ENCODE measurements around the gene FTH1. TPM values are rescaled to one million over a fixed set of nuclear protein-coding genes. Genes with fewer than 3 reads are reported as not detected.

The FTH1 gene
- total and polyA plus RNA-seq, 2 of the 13 experiments (the other 11 are each of a cell fraction or from before 2014, with no cell fraction given): 607 to 760 TPM

DNA sequence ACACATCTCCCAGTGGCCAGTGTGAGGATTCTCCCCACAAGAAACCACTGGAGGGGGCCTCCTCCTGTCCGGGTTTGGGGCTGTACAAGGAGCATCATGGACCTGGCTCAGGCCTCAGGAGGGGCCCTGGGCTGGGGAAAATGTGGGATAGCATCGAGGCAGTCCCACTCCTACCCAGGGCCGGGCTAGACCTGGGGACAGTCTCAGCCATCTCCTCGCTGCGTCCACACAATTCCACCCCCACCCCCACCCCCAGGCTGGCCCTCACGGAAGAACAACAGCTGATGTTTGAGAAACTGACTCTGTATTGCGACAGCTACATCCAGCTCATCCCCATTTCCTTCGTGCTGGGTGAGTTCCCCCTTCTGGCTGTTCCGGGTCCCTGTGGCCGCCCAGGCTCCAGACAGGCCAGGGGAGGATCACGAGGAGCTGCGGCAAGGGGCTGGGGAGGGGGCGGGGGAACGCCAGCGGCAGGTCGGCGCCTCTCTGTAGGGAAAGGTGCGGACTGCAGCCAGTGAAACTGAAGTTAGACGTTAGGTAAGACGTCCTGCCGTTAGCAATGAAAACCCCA is 12.5 kb downstream of the FTH1 start (continued):
- TF ChIP-seq, protein P1, sequence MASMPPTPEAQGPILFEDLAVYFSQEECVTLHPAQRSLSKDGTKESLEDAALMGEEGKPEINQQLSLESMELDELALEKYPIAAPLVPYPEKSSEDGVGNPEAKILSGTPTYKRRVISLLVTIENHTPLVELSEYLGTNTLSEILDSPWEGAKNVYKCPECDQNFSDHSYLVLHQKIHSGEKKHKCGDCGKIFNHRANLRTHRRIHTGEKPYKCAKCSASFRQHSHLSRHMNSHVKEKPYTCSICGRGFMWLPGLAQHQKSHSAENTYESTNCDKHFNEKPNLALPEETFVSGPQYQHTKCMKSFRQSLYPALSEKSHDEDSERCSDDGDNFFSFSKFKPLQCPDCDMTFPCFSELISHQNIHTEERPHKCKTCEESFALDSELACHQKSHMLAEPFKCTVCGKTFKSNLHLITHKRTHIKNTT (CRISPR knock-in tag; IDR thresholded peaks at IDR 0.05): no peak
- TF ChIP-seq, protein P2, sequence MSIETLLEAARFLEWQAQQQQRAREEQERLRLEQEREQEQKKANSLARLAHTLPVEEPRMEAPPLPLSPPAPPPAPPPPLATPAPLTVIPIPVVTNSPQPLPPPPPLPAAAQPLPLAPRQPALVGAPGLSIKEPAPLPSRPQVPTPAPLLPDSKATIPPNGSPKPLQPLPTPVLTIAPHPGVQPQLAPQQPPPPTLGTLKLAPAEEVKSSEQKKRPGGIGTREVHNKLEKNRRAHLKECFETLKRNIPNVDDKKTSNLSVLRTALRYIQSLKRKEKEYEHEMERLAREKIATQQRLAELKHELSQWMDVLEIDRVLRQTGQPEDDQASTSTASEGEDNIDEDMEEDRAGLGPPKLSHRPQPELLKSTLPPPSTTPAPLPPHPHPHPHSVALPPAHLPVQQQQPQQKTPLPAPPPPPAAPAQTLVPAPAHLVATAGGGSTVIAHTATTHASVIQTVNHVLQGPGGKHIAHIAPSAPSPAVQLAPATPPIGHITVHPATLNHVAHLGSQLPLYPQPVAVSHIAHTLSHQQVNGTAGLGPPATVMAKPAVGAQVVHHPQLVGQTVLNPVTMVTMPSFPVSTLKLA (IDR thresholded peaks at IDR 0.05): no peak
- TF ChIP-seq, protein P3, sequence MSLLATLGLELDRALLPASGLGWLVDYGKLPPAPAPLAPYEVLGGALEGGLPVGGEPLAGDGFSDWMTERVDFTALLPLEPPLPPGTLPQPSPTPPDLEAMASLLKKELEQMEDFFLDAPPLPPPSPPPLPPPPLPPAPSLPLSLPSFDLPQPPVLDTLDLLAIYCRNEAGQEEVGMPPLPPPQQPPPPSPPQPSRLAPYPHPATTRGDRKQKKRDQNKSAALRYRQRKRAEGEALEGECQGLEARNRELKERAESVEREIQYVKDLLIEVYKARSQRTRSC (CRISPR knock-in tag; IDR thresholded peaks at IDR 0.05; ENCODE audit: low read depth): no peak
- TF ChIP-seq ZC3H4 (CRISPR knock-in tag; IDR thresholded peaks at IDR 0.05; ENCODE audit: borderline replicate concordance) (no peak), CEBPB (IDR thresholded peaks at IDR 0.05; ENCODE audit: borderline replicate concordance, low read depth, low read length) (peak; percentile 76; the same call in 1 of the 2 replicates), GABPB1 (CRISPR knock-in tag; IDR thresholded peaks at IDR 0.05) (0 out of 2 replicates have a peak, but pooled peaks have one; percentile 31), MXD4 (CRISPR knock-in tag; IDR thresholded peaks at IDR 0.05) (no peak), TBL1XR1 (IDR thresholded peaks at IDR 0.05; ENCODE audit: borderline replicate concordance, low read length, partially characterized antibody) (no peak), FOXK1 (CRISPR knock-in tag; IDR thresholded peaks at IDR 0.05; ENCODE audit: borderline replicate concordance, low read depth) (no peak), ZNF432 (CRISPR knock-in tag; IDR thresholded peaks at IDR 0.05; ENCODE audit: borderline replicate concordance) (no peak), CEBPG (CRISPR knock-in tag; IDR thresholded peaks at IDR 0.05) (peak; percentile 70), RCOR2 (CRISPR knock-in tag; IDR thresholded peaks at IDR 0.05) (no peak), ZNF883 (CRISPR knock-in tag; IDR thresholded peaks at IDR 0.05; ENCODE audit: not compliant biosample characterization) (no peak), ZNF326 (CRISPR knock-in tag; IDR thresholded peaks at IDR 0.05; ENCODE audit: borderline replicate concordance) (no peak), STAG1 (CRISPR knock-in tag; IDR thresholded peaks at IDR 0.05) (no peak)
- TF ChIP-seq, protein P4, sequence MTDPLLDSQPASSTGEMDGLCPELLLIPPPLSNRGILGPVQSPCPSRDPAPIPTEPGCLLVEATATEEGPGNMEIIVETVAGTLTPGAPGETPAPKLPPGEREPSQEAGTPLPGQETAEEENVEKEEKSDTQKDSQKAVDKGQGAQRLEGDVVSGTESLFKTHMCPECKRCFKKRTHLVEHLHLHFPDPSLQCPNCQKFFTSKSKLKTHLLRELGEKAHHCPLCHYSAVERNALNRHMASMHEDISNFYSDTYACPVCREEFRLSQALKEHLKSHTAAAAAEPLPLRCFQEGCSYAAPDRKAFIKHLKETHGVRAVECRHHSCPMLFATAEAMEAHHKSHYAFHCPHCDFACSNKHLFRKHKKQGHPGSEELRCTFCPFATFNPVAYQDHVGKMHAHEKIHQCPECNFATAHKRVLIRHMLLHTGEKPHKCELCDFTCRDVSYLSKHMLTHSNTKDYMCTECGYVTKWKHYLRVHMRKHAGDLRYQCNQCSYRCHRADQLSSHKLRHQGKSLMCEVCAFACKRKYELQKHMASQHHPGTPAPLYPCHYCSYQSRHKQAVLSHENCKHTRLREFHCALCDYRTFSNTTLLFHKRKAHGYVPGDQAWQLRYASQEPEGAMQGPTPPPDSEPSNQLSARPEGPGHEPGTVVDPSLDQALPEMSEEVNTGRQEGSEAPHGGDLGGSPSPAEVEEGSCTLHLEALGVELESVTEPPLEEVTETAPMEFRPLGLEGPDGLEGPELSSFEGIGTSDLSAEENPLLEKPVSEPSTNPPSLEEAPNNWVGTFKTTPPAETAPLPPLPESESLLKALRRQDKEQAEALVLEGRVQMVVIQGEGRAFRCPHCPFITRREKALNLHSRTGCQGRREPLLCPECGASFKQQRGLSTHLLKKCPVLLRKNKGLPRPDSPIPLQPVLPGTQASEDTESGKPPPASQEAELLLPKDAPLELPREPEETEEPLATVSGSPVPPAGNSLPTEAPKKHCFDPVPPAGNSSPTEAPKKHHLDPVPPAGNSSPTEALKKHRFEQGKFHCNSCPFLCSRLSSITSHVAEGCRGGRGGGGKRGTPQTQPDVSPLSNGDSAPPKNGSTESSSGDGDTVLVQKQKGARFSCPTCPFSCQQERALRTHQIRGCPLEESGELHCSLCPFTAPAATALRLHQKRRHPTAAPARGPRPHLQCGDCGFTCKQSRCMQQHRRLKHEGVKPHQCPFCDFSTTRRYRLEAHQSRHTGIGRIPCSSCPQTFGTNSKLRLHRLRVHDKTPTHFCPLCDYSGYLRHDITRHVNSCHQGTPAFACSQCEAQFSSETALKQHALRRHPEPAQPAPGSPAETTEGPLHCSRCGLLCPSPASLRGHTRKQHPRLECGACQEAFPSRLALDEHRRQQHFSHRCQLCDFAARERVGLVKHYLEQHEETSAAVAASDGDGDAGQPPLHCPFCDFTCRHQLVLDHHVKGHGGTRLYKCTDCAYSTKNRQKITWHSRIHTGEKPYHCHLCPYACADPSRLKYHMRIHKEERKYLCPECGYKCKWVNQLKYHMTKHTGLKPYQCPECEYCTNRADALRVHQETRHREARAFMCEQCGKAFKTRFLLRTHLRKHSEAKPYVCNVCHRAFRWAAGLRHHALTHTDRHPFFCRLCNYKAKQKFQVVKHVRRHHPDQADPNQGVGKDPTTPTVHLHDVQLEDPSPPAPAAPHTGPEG (CRISPR knock-in tag; IDR thresholded peaks at IDR 0.05): no peak
- TF ChIP-seq, protein P5, sequence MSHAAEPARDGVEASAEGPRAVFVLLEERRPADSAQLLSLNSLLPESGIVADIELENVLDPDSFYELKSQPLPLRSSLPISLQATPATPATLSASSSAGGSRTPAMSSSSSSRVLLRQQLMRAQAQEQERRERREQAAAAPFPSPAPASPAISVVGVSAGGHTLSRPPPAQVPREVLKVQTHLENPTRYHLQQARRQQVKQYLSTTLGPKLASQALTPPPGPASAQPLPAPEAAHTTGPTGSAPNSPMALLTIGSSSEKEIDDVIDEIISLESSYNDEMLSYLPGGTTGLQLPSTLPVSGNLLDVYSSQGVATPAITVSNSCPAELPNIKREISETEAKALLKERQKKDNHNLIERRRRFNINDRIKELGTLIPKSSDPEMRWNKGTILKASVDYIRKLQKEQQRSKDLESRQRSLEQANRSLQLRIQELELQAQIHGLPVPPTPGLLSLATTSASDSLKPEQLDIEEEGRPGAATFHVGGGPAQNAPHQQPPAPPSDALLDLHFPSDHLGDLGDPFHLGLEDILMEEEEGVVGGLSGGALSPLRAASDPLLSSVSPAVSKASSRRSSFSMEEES (CRISPR knock-in tag; IDR thresholded peaks at IDR 0.05): no peak
- TF ChIP-seq, protein P6, sequence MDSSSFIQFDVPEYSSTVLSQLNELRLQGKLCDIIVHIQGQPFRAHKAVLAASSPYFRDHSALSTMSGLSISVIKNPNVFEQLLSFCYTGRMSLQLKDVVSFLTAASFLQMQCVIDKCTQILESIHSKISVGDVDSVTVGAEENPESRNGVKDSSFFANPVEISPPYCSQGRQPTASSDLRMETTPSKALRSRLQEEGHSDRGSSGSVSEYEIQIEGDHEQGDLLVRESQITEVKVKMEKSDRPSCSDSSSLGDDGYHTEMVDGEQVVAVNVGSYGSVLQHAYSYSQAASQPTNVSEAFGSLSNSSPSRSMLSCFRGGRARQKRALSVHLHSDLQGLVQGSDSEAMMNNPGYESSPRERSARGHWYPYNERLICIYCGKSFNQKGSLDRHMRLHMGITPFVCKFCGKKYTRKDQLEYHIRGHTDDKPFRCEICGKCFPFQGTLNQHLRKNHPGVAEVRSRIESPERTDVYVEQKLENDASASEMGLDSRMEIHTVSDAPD (CRISPR knock-in tag; IDR thresholded peaks at IDR 0.05): no peak

Data from HepG2 (cell line).